H1 (cell line): Measurements from ENCODE around the gene NPTXR. TPM values are rescaled to one million over a fixed set of nuclear protein-coding genes. Genes with fewer than 3 reads are reported as not detected.

Experiments
- CTCF ChIA-PET: fragments of 300-600 bp; sonication (Branson Sonifier 250); formaldehyde crosslinking; loops from one replicate; lab custom pipeline; 2021; ENCODE audit not compliant: partially characterized antibody; lab: Charles Lee
- POLR2A ChIA-PET: fragments of 300-600 bp; sonication (Branson Sonifier 250); formaldehyde crosslinking; loops from one replicate; lab custom pipeline; 2021; ENCODE audit warnings: inconsistent platforms; ENCODE audit not compliant: partially characterized antibody; lab: Charles Lee
- DNase-seq, 2 experiments: peaks; one replicate each; pipeline versions ENCODE4 v3.0.0 to v3.0.0-alpha.2; 2010 to 2022; ENCODE audit warnings: low spot score in 2 of 2, low read depth in 1 of 2, mixed read lengths in 1 of 2
- FAIRE-seq: peaks from 2 replicates; lab custom pipeline; 2011; peaks lifted over from hg19 to GRCh38; lab: Jason Lieb, UNC
- H2AFZ ChIP-seq: 2 replicates; pipeline ENCODE4 v1.8.1; 2012; ENCODE audit warnings: low read length, inconsistent platforms
- H2AK5ac ChIP-seq: 2 replicates; pipeline ENCODE4 v1.6.1; 2013; ENCODE audit warnings: low read depth, low read length
- H2BK120ac ChIP-seq: replicated peaks from 2 replicates; pipeline ENCODE3; 2013; ENCODE audit warnings: low read depth, low read length, inconsistent platforms
- H2BK12ac ChIP-seq: 2 replicates; pipeline ENCODE4 v1.6.1; 2013; ENCODE audit warnings: low read depth, low read length
- H2BK15ac ChIP-seq: 2 replicates; pipeline ENCODE4 v1.6.1; 2013; ENCODE audit warnings: low read length
- H2BK20ac ChIP-seq: 2 replicates; pipeline ENCODE4 v1.6.1; 2013; ENCODE audit warnings: low read length
- H2BK5ac ChIP-seq: 2 replicates; pipeline ENCODE4 v1.6.1; 2013; ENCODE audit warnings: low read depth, low read length
- H3K14ac ChIP-seq: 2 replicates; pipeline ENCODE4 v1.6.1; 2013; ENCODE audit warnings: inconsistent platforms; ENCODE audit not compliant: insufficient read length
- H3K18ac ChIP-seq: 2 replicates; pipeline ENCODE4 v1.6.1; 2013; ENCODE audit warnings: low read length; ENCODE audit errors: extremely low read depth
- H3K23ac ChIP-seq: 2 replicates; pipeline ENCODE4 v1.6.1; 2013; ENCODE audit warnings: inconsistent platforms; ENCODE audit not compliant: insufficient read length
- H3K23me2 ChIP-seq: 2 replicates; pipeline ENCODE4 v1.6.1; 2013; ENCODE audit warnings: low read depth, low read length
- H3K27ac ChIP-seq: 2 replicates; pipeline ENCODE4 v1.6.1; 2011; ENCODE audit warnings: low read depth, low read length, inconsistent platforms
- H3K27me3 ChIP-seq, 4 experiments: replicated peaks in 1 of 4; 1 replicate in 1 of 4; 2 replicates in 3 of 4; pipeline versions ENCODE4 v1.6.1 to v1.8.1; 2011 to 2013; ENCODE audit warnings: low read length in 3 of 4, mild to moderate bottlenecking in 3 of 4, inconsistent platforms in 2 of 4, mixed read lengths in 2 of 4, moderate library complexity in 1 of 4; ENCODE audit not compliant: control insufficient read depth in 3 of 4, insufficient read depth in 3 of 4; ENCODE audit errors: extremely low read depth in 1 of 4
- H3K36me3 ChIP-seq, 4 experiments: 2 replicates each; pipeline versions ENCODE4 v1.6.1 to v1.8.1; 2011 to 2013; ENCODE audit warnings: mild to moderate bottlenecking in 4 of 4, low read length in 3 of 4, moderate library complexity in 2 of 4, control low read depth in 1 of 4, inconsistent platforms in 1 of 4; ENCODE audit not compliant: insufficient read depth in 4 of 4, control insufficient read depth in 2 of 4
- H3K4ac ChIP-seq: replicated peaks from 2 replicates; pipeline ENCODE3; 2013; ENCODE audit warnings: low read length, low read depth, mixed read lengths, inconsistent platforms; ENCODE audit not compliant: insufficient read length
- H3K4me1 ChIP-seq, 4 experiments: replicated peaks in 1 of 4; 1 replicate in 1 of 4; 2 replicates in 3 of 4; pipeline versions ENCODE4 v1.6.1 to v1.8.1; 2011 to 2013; ENCODE audit warnings: low read length in 3 of 4, inconsistent platforms in 2 of 4, mixed read lengths in 1 of 4; ENCODE audit not compliant: insufficient read depth in 4 of 4, control insufficient read depth in 3 of 4
- H3K4me2 ChIP-seq, 2 experiments: 2 replicates each; pipeline versions ENCODE4 v1.6.1 to v1.8.1; 2011 to 2013; ENCODE audit warnings: low read depth in 2 of 2, low read length in 2 of 2, control low read depth in 1 of 2, inconsistent platforms in 1 of 2, mild to moderate bottlenecking in 1 of 2; ENCODE audit not compliant: insufficient read depth in 1 of 2
- H3K4me3 ChIP-seq, 4 experiments: fragments of 200-600, 300-600 bp in 1 of 4; sonication (generic), shearing (Covaris generic), sonication (Bioruptor Twin) in 1 of 4; 2 replicates each; pipeline versions ENCODE4 v1.5.1 to v1.8.1; 2011 to 2016; ENCODE audit warnings: low read length in 4 of 4, low read depth in 3 of 4, control low read depth in 2 of 4, inconsistent platforms in 2 of 4, mild to moderate bottlenecking in 2 of 4, mixed read lengths in 1 of 4, moderate library complexity in 1 of 4; ENCODE audit not compliant: insufficient read depth in 2 of 4; ENCODE audit errors: extremely low read depth in 1 of 4
- H3K56ac ChIP-seq: replicated peaks from 2 replicates; pipeline ENCODE3; 2013; ENCODE audit warnings: low read depth, mild to moderate bottlenecking, mixed read lengths, low read length, inconsistent platforms; ENCODE audit not compliant: insufficient read length
- H3K79me1 ChIP-seq: 2 replicates; pipeline ENCODE4 v1.6.1; 2013; ENCODE audit warnings: low read depth, low read length, control low read depth
- H3K79me2 ChIP-seq, 2 experiments: 2 replicates each; pipeline versions ENCODE4 v1.6.1 to v1.8.1; 2012 to 2013; ENCODE audit warnings: low read length in 2 of 2, mild to moderate bottlenecking in 2 of 2, inconsistent platforms in 1 of 2; ENCODE audit not compliant: insufficient read depth in 2 of 2, control insufficient read depth in 1 of 2
- H3K9ac ChIP-seq, 4 experiments: replicated peaks in 1 of 4; 1 replicate in 1 of 4; 2 replicates in 3 of 4; pipeline versions ENCODE4 v1.6.1 to v1.8.1; 2011 to 2013; ENCODE audit warnings: low read depth in 3 of 4, low read length in 3 of 4, control low read depth in 2 of 4, mild to moderate bottlenecking in 2 of 4, moderate library complexity in 2 of 4, inconsistent platforms in 1 of 4; ENCODE audit errors: extremely low read depth in 1 of 4
- H3K9me3 ChIP-seq, 2 experiments: 2 replicates each; pipeline versions ENCODE4 v1.6.1 to v1.8.1; 2012 to 2013; ENCODE audit warnings: mild to moderate bottlenecking in 2 of 2, moderate library complexity in 2 of 2, control low read depth in 1 of 2, inconsistent platforms in 1 of 2, low read depth in 1 of 2, low read length in 1 of 2, mixed read lengths in 1 of 2; ENCODE audit not compliant: insufficient read depth in 2 of 2
- H4K20me1 ChIP-seq, 2 experiments: replicated peaks in 1 of 2; 2 replicates each; pipeline versions ENCODE3 to v1.8.1; 2011 to 2013; ENCODE audit warnings: inconsistent platforms in 2 of 2, low read length in 2 of 2, mild to moderate bottlenecking in 1 of 2; ENCODE audit not compliant: insufficient read depth in 2 of 2, control insufficient read depth in 1 of 2
- H4K5ac ChIP-seq: 2 replicates; pipeline ENCODE4 v1.6.1; 2013; ENCODE audit warnings: low read length, low read depth, mixed read lengths, inconsistent platforms; ENCODE audit not compliant: insufficient read length
- H4K8ac ChIP-seq: 2 replicates; pipeline ENCODE4 v1.8.0; 2013; ENCODE audit warnings: mild to moderate bottlenecking, moderate library complexity, low read length, inconsistent platforms; ENCODE audit not compliant: insufficient read depth; ENCODE audit errors: extremely low read depth
- H4K91ac ChIP-seq: replicated peaks from 2 replicates; pipeline ENCODE3; 2013; ENCODE audit warnings: low read length, mixed read lengths, inconsistent platforms; ENCODE audit not compliant: insufficient read length
- WGBS, 2 experiments: shearing (Covaris generic) in 1 of 2; methylation state at CpG; one replicate each; pipeline versions ENCODE4 v1.1.6 to v1.1.7; 2013 to 2015; ENCODE audit warnings: low lambda C conversion rate in 2 of 2, mixed read lengths in 2 of 2, inconsistent platforms in 1 of 2, low coverage in 1 of 2, missing lambda C conversion rate in 1 of 2; ENCODE audit not compliant: insufficient replicate concordance in 2 of 2, insufficient coverage in 1 of 2, insufficient read length in 1 of 2; ENCODE audit errors: extremely low coverage in 1 of 2, missing lambda C conversion rate in 1 of 2; 5-methylcytosine and 5-hydroxymethylcytosine counted together
- polyA plus RNA-seq, 7 experiments: library from polyadenylated mRNA; depleted of rRNA in 3 of 7; stranded (reverse) in 5 of 7; unstranded in 2 of 7; fragments of >200 nt in 5 of 7; fragments of 200-250 nt in 2 of 7; gene quantifications; 1 replicate in 5 of 7; 2 replicates in 1 of 7; 4 replicates in 1 of 7; pipeline versions ENCODE4 v1.2.1 to v1.2.3, GENCODE V29; 2011 to 2013; ENCODE audit warnings: missing spikeins in 2 of 7, mixed read lengths in 2 of 7
- total RNA-seq: library from RNA; stranded (reverse); fragmentation: NEBNext Ultra II Directional; extraction: Animal tissue kit (Norgen Biotek cat#: 25700); gene quantifications from 2 replicates; pipeline ENCODE4 v1.2.1, GENCODE V29; 2021

NPTXR gene
- total and polyA plus RNA-seq, 2 of the 8 experiments (the other 6 are each of a cell fraction or from before 2014, with no cell fraction given) = 3.7 to 6.4 TPM

- Histone ChIP-seq H2BK12ac (no peak overlapping the region), H4K8ac (no peak overlapping the region), H3K14ac (no peak overlapping the region), H3K79me2 (no peaks in the 10 kb centered on the region), H2AFZ (no peak overlapping the region), H2BK120ac (no peak overlapping the region), H3K4me1 (peaks cover 0 to under 1% (median 0%) of the 10 kb centered on the region in 4 experiments; a peak in 1 of 7 replicates), H3K18ac (no peak overlapping the region), H4K5ac (no peak overlapping the region), H3K27ac (no peak overlapping the region), H3K4me3 (no peak overlapping the region), H4K20me1 (no peaks in the 10 kb centered on the region), H2BK15ac (no peak overlapping the region), H2BK20ac (no peak overlapping the region), H2AK5ac (no peak overlapping the region), H3K36me3 (no peaks in the 10 kb centered on the region), H3K27me3 (no peaks in the 10 kb centered on the region; a peak in 1 of 7 replicates), H2BK5ac (no peak overlapping the region), H3K9ac (no peak overlapping the region), H3K4me2 (no peak overlapping the region), H3K23me2 (no peaks in the 10 kb centered on the region), H3K56ac (no peak overlapping the region), H3K9me3 (no peaks in the 10 kb centered on the region), H3K23ac (no peak overlapping the region), H4K91ac (no peak overlapping the region), H3K79me1 (peaks cover 3% of the 10 kb centered on the region; the same call in 1 of the 2 replicates), H3K4ac (no peak overlapping the region)
- no peak for FAIRE-seq
- CTCF ChIA-PET = interaction anchor here (0.7 to 6.8 kb wide), 4 partner anchors 13 to 90 kb away, joined by 3 to 53 read pairs (median 18); no protein-coding TSS in a partner anchor
- WGBS, 2 experiments = 73% methylated on average over 3 of the region's 4 CpGs; no CpG with 5 or more reads in 1 of the 2 experiments
- POLR2A ChIA-PET = no interaction called here
- no peak for DNase-seq
Observed at GRCh38 chr22:38823076-38823475, 20.8 kb downstream of the NPTXR start.
